BE2C (cell line): ENCODE data around the gene CBX4.
"Not testable (repeated sequence)": the region's sequence is repeated elsewhere in the genome, so short reads cannot be mapped to it uniquely, and the experiment has no call there.

ENCODE experiments used
- DNase-seq: peaks from one replicate; pipeline ENCODE4 v3.0.0-alpha.2; 2020
- H3K27me3 ChIP-seq: fragments of 250-450 bp; sonication (Bioruptor Pico); 2 replicates; pipeline ENCODE4 v1.5.1; 2020; ENCODE audit warnings: mild to moderate bottlenecking
- H3K36me3 ChIP-seq: fragments of 250-450 bp; sonication (Bioruptor Pico); 2 replicates; pipeline ENCODE4 v1.5.1; 2020; ENCODE audit warnings: mild to moderate bottlenecking
- H3K4me1 ChIP-seq: fragments of 250-450 bp; sonication (Bioruptor Pico); 2 replicates; pipeline ENCODE4 v1.5.1; 2020
- H3K4me3 ChIP-seq: 2 replicates; pipeline ENCODE4 v1.5.1; 2011; ENCODE audit warnings: low read depth, low read length
- H3K9me3 ChIP-seq: fragments of 250-450 bp; sonication (Bioruptor Pico); 2 replicates; pipeline ENCODE4 v1.5.1; 2020
- CTCF ChIP-seq: IDR thresholded peaks from 2 replicates; pipeline ENCODE4 v1.5.1; 2012; ENCODE audit warnings: mild to moderate bottlenecking, low read depth, low read length

The CBX4 gene

GRCh38 chr17:79855331-79856124 lies 16.3 kb upstream of the CBX4 start:
- no peaks in the 10 kb centered on the region for H3K9me3 ChIP-seq
- no peaks in the 10 kb centered on the region for H3K27me3 ChIP-seq

GRCh38 chr17:79854080-79855060 lies 15.1 kb upstream of the CBX4 start:
- TF ChIP-seq CTCF = no peak
- H3K4me1 ChIP-seq = no peaks in the 10 kb centered on the region
- H3K27me3 ChIP-seq = no peaks in the 10 kb centered on the region
- H3K4me3 ChIP-seq = no peak overlapping the region
- no peak for DNase-seq
- no peaks in the 10 kb centered on the region for H3K36me3 ChIP-seq
- no peaks in the 10 kb centered on the region for H3K9me3 ChIP-seq

More at GRCh38 chr17:79855331-79856124, 16.3 kb upstream of the CBX4 start:
- Histone ChIP-seq H3K36me3 (no peaks in the 10 kb centered on the region), H3K4me3 (no peak overlapping the region), H3K4me1 (no peaks in the 10 kb centered on the region)
- no peak for TF ChIP-seq CTCF
- DNase-seq = no peak

- not testable (repeated sequence) for H3K4me3 ChIP-seq, H3K9me3 ChIP-seq
These were observed 13.9 kb upstream of the CBX4 start for GRCh38 chr17:79853168-79853567.

GRCh38 chr17:79852748-79853147 lies 13.5 kb upstream of the CBX4 start:
- no peaks in the 10 kb centered on the region for H3K27me3 ChIP-seq
- H3K9me3 ChIP-seq = no peaks in the 10 kb centered on the region
- H3K4me1 ChIP-seq = no peaks in the 10 kb centered on the region
- TF ChIP-seq CTCF = no peak
- H3K4me3 ChIP-seq = no peak overlapping the region
- no peaks in the 10 kb centered on the region for H3K36me3 ChIP-seq
- no peak for DNase-seq

More at GRCh38 chr17:79853168-79853567, 13.9 kb upstream of the CBX4 start:
- H3K4me1 ChIP-seq, H3K27me3 ChIP-seq, DNase-seq, H3K36me3 ChIP-seq: not testable (repeated sequence)

GRCh38 chr17:79851461-79851817 lies 12.2 kb upstream of the CBX4 start:
- Histone ChIP-seq H3K4me3 (no peak overlapping the region), H3K36me3 (no peaks in the 10 kb centered on the region), H3K9me3 (no peaks in the 10 kb centered on the region), H3K27me3 (no peaks in the 10 kb centered on the region), H3K4me1 (no peaks in the 10 kb centered on the region)
- DNase-seq = no peak
- TF ChIP-seq CTCF = no peak

GRCh38 chr17:79850571-79851460 lies 11.6 kb upstream of the CBX4 start:
- no peak for DNase-seq

More at GRCh38 chr17:79850571-79851460, 11.6 kb upstream of the CBX4 start:
- no peak for TF ChIP-seq CTCF
- Histone ChIP-seq H3K9me3 (no peaks in the 10 kb centered on the region), H3K4me1 (no peaks in the 10 kb centered on the region), H3K4me3 (no peak overlapping the region), H3K27me3 (no peaks in the 10 kb centered on the region), H3K36me3 (no peaks in the 10 kb centered on the region)
